IMR-90 (cell line): ENCODE data around the gene ADRA2C. TPM values are rescaled to one million over a fixed set of nuclear protein-coding genes. Genes with fewer than 3 reads are reported as not detected.

ENCODE experiments used
- ATAC-seq: fragments of 200-7000 bp; cut with Tn5 transposase; 2 replicates; pipeline ENCODE4 v1.9.1; 2020; ENCODE audit warnings: low read depth, mild to moderate bottlenecking, moderate library complexity
- BruUV-seq: library from RNA; stranded (reverse); fragments of 400-500 nt; replicated peaks from 2 replicates; lab custom pipeline; 2021; lab: Mats Ljungman, UMichigan
- CTCF ChIA-PET: fragments of 300-600 bp; formaldehyde crosslinking; extraction: SDS; loops from one replicate; lab custom pipeline; 2021; ENCODE audit warnings: antibody characterized with exemption; lab: Yijun Ruan, JAX
- POLR2A ChIA-PET: fragments of 300-600 bp; sonication (Branson Sonifier 250); formaldehyde crosslinking; loops from one replicate; lab custom pipeline; 2022; ENCODE audit warnings: antibody characterized with exemption; ENCODE audit not compliant: unreplicated experiment; lab: Charles Lee
- DNase-seq: peaks from one replicate; pipeline ENCODE4 v3.0.0; 2013
- H2AFZ ChIP-seq: replicated peaks from 2 replicates; pipeline ENCODE3; 2013; ENCODE audit warnings: low read length, mild to moderate bottlenecking; ENCODE audit not compliant: poor library complexity
- H2AK5ac ChIP-seq: 2 replicates; pipeline ENCODE4 v1.6.1; 2013; ENCODE audit warnings: low read depth, low read length, inconsistent platforms
- H2AK9ac ChIP-seq: replicated peaks from 2 replicates; pipeline ENCODE3; 2013; ENCODE audit warnings: mild to moderate bottlenecking, low read depth, low read length, moderate library complexity; ENCODE audit not compliant: poor library complexity
- H2BK120ac ChIP-seq: 2 replicates; pipeline ENCODE4 v1.6.1; 2013; ENCODE audit warnings: low read depth, low read length, inconsistent platforms
- H2BK15ac ChIP-seq: 3 replicates; pipeline ENCODE4 v1.6.1; 2013; ENCODE audit warnings: low read depth, low read length, inconsistent platforms
- H2BK20ac ChIP-seq: 2 replicates; pipeline ENCODE4 v1.6.1; 2013; ENCODE audit warnings: low read depth, mild to moderate bottlenecking, inconsistent platforms, low read length, moderate library complexity
- H2BK5ac ChIP-seq: 2 replicates; pipeline ENCODE4 v1.6.1; 2013; ENCODE audit warnings: mild to moderate bottlenecking, low read depth, low read length, inconsistent platforms; ENCODE audit not compliant: poor library complexity, severe bottlenecking
- H3K14ac ChIP-seq: replicated peaks from 2 replicates; pipeline ENCODE4 v1.6.1; 2013; ENCODE audit warnings: low read depth, low read length, inconsistent platforms
- H3K18ac ChIP-seq: 2 replicates; pipeline ENCODE4 v1.6.1; 2013; ENCODE audit warnings: low read depth, low read length, control low read depth
- H3K23ac ChIP-seq: 2 replicates; pipeline ENCODE4 v1.6.1; 2013; ENCODE audit warnings: low read depth, low read length, inconsistent platforms
- H3K27ac ChIP-seq: 2 replicates; pipeline ENCODE4 v1.5.1; 2013; ENCODE audit warnings: mild to moderate bottlenecking, control low read depth, low read length; ENCODE audit not compliant: insufficient read depth
- H3K27me3 ChIP-seq: 2 replicates; pipeline ENCODE4 v1.6.1; 2013; ENCODE audit warnings: low read length; ENCODE audit not compliant: control insufficient read depth, insufficient read depth
- H3K36me3 ChIP-seq: 2 replicates; pipeline ENCODE4 v1.6.1; 2013; ENCODE audit warnings: low read length, mixed read lengths; ENCODE audit not compliant: control insufficient read depth, insufficient read depth
- H3K4ac ChIP-seq: 2 replicates; pipeline ENCODE4 v1.6.1; 2013; ENCODE audit warnings: low read depth, low read length, inconsistent platforms
- H3K4me1 ChIP-seq: 2 replicates; pipeline ENCODE4 v1.6.1; 2013; ENCODE audit warnings: low read length, mixed read lengths; ENCODE audit not compliant: control insufficient read depth, insufficient read depth
- H3K4me2 ChIP-seq: 2 replicates; pipeline ENCODE4 v1.6.1; 2013; ENCODE audit warnings: low read depth, mild to moderate bottlenecking, control low read depth, low read length, moderate library complexity
- H3K4me3 ChIP-seq: 2 replicates; pipeline ENCODE4 v1.5.1; 2013; ENCODE audit warnings: low read depth, mild to moderate bottlenecking, control low read depth, low read length, moderate library complexity; ENCODE audit not compliant: insufficient read depth
- H3K56ac ChIP-seq: 2 replicates; pipeline ENCODE4 v1.6.1; 2013; ENCODE audit warnings: low read length, inconsistent platforms; ENCODE audit not compliant: insufficient read depth; ENCODE audit errors: extremely low read depth
- H3K79me1 ChIP-seq, 2 experiments: 2 replicates each; pipeline ENCODE4 v1.6.1; 2013; ENCODE audit warnings: low read length in 2 of 2, inconsistent platforms in 1 of 2, low read depth in 1 of 2
- H3K9ac ChIP-seq: 2 replicates; pipeline ENCODE4 v1.6.1; 2013; ENCODE audit warnings: low read depth, low read length, control low read depth
- H3K9me1 ChIP-seq: 2 replicates; pipeline ENCODE4 v1.6.1; 2013; ENCODE audit warnings: low read length, inconsistent platforms; ENCODE audit not compliant: insufficient read depth
- H3K9me3 ChIP-seq: 2 replicates; pipeline ENCODE4 v1.6.1; 2013; ENCODE audit warnings: low read length; ENCODE audit not compliant: control insufficient read depth, insufficient read depth
- H4K20me1 ChIP-seq: 2 replicates; pipeline ENCODE4 v1.6.1; 2013; ENCODE audit warnings: low read length, inconsistent platforms; ENCODE audit not compliant: insufficient read depth
- H4K5ac ChIP-seq: 2 replicates; pipeline ENCODE4 v1.6.1; 2013; ENCODE audit warnings: mild to moderate bottlenecking, low read depth, low read length, control low read depth
- H4K8ac ChIP-seq, 2 experiments: 2 replicates each; pipeline ENCODE4 v1.6.1; 2013; ENCODE audit warnings: low read depth in 2 of 2, low read length in 2 of 2, control low read depth in 1 of 2, inconsistent platforms in 1 of 2
- H4K91ac ChIP-seq: 2 replicates; pipeline ENCODE4 v1.6.1; 2013; ENCODE audit warnings: low read depth, low read length, inconsistent platforms; ENCODE audit not compliant: insufficient read depth
- CEBPB ChIP-seq: IDR thresholded peaks from 2 replicates; pipeline ENCODE4 v1.6.1; 2012; ENCODE audit warnings: low read depth, low read length, improper control_type of control experiment
- CHD1 ChIP-seq: IDR thresholded peaks from 2 replicates; pipeline ENCODE4 v1.6.1; 2012; ENCODE audit warnings: low read depth, low read length, improper control_type of control experiment
- MAFK ChIP-seq: IDR thresholded peaks from 2 replicates; pipeline ENCODE4 v1.6.1; 2012; ENCODE audit warnings: low read depth, low read length, improper control_type of control experiment
- NFE2L2 ChIP-seq: fragments of 150-350 bp; IDR thresholded peaks from 2 replicates; pipeline ENCODE4 v1.6.1; 2016; ENCODE audit warnings: low read depth, mild to moderate bottlenecking, low read length
- RAD21 ChIP-seq: IDR thresholded peaks from 2 replicates; pipeline ENCODE4 v1.6.1; 2012; ENCODE audit warnings: low read length, improper control_type of control experiment
- RFX5 ChIP-seq: IDR thresholded peaks from 2 replicates; pipeline ENCODE4 v1.8.0; 2012; ENCODE audit warnings: low read depth, mild to moderate bottlenecking, low read length, moderate library complexity
- USF2 ChIP-seq: fragments of 150-350 bp; IDR thresholded peaks from 2 replicates; pipeline ENCODE4 v1.6.1; 2017; ENCODE audit warnings: mild to moderate bottlenecking, antibody characterized with exemption, low read length, low read depth
- WGBS, 2 experiments: methylation state at CpG; one replicate each; pipeline versions ENCODE4 v1.1.5 to v1.1.7; 2013; ENCODE audit warnings: missing lambda C conversion rate in 2 of 2; ENCODE audit not compliant: insufficient read length in 1 of 2; ENCODE audit errors: extremely low coverage in 2 of 2; 5-methylcytosine and 5-hydroxymethylcytosine counted together
- dilution Hi-C: fragments of 300-500 bp; cut with HindIII; formaldehyde crosslinking; loops from one replicate; pipeline ENCODE4 v1.14.3; 2018; ENCODE audit warnings: low sequenced_read_pairs; ENCODE audit not compliant: unreplicated experiment
- in situ Hi-C: fragments of 300-500 bp; cut with MboI; formaldehyde crosslinking; loops from 3 replicates; pipeline ENCODE4 v1.14.3; 2019; ENCODE audit warnings: low sequenced_read_pairs, inconsistent platforms, mixed read lengths
- intact Hi-C: fragments of 100-400 bp; cut with micrococcal nuclease; formaldehyde crosslinking; loops from 2 replicates; pipeline ENCODE4 v1.10.0; 2022
- polyA plus RNA-seq, 3 experiments: library from polyadenylated mRNA; depleted of rRNA; stranded (reverse); fragments of >200 nt; gene quantifications; 2 replicates each; pipeline ENCODE4 v1.2.3, GENCODE V29; 2012; ENCODE audit warnings: low replicate concordance in 1 of 3
- total RNA-seq: library from RNA; depleted of rRNA; stranded (reverse); fragments of >200 nt; gene quantifications from 2 replicates; pipeline ENCODE4 v1.2.3, GENCODE V29; 2012
- TF ChIP-seq, protein P1 (sequence below): fragments of 150-350 bp; IDR thresholded peaks from 2 replicates; pipeline ENCODE4 v1.6.1; 2016; ENCODE audit warnings: low read depth, mild to moderate bottlenecking, low read length, moderate library complexity, borderline replicate concordance

The ADRA2C gene
- total and polyA plus RNA-seq, 2 of the 4 experiments (the other 2 are of a cell fraction) = under 0.01 to 0.14 TPM

GRCh38 chr4:3809028-3809427, 42.8 kb downstream of the ADRA2C start:
- no peak overlapping the region for H3K9ac ChIP-seq
- peaks cover 21% of the 10 kb centered on the region for H3K27me3 ChIP-seq
- no peaks in the 10 kb centered on the region for H3K9me1 ChIP-seq
- no peak for DNase-seq
- H2AK9ac ChIP-seq = no peak overlapping the region
- WGBS, 2 experiments = 84% methylated on average over 23 of the region's 29 CpGs; no CpG with 5 or more reads in 1 of the 2 experiments
- no peaks in the 10 kb centered on the region for H3K9me3 ChIP-seq
- no peak overlapping the region for H3K4ac ChIP-seq
- no peaks in the 10 kb centered on the region for H4K20me1 ChIP-seq
- no peak overlapping the region for H3K4me2 ChIP-seq
- no peak overlapping the region for H4K91ac ChIP-seq
- intact Hi-C loops = no loop called here
- no peaks in the 10 kb centered on the region for H3K36me3 ChIP-seq
- H3K14ac ChIP-seq = no peak overlapping the region
- no peak overlapping the region for H3K23ac ChIP-seq
- ATAC-seq = no peak
- in situ Hi-C loops = no loop called here
- BruUV-seq = no TSS peak
- H2AK5ac ChIP-seq = no peak overlapping the region
- no peak overlapping the region for H2BK20ac ChIP-seq
- no peak overlapping the region for H3K27ac ChIP-seq
- no peak overlapping the region for H3K56ac ChIP-seq
- H4K8ac ChIP-seq = no peak overlapping the region
- H3K4me3 ChIP-seq = no peak overlapping the region
- no peak overlapping the region for H2BK120ac ChIP-seq
- H4K5ac ChIP-seq = no peak overlapping the region
- TF ChIP-seq MAFK (no peak), RFX5 (no peak), USF2 (no peak), NFE2L2 (no peak), CHD1 (no peak), RAD21 (no peak), CEBPB (no peak)
- TF ChIP-seq, protein P1, sequence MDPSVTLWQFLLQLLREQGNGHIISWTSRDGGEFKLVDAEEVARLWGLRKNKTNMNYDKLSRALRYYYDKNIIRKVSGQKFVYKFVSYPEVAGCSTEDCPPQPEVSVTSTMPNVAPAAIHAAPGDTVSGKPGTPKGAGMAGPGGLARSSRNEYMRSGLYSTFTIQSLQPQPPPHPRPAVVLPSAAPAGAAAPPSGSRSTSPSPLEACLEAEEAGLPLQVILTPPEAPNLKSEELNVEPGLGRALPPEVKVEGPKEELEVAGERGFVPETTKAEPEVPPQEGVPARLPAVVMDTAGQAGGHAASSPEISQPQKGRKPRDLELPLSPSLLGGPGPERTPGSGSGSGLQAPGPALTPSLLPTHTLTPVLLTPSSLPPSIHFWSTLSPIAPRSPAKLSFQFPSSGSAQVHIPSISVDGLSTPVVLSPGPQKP = no peak
- H3K79me1 ChIP-seq = no peaks in the 10 kb centered on the region
- no peak overlapping the region for H2AFZ ChIP-seq
- no peak overlapping the region for H3K18ac ChIP-seq
- no peak overlapping the region for H2BK5ac ChIP-seq
- CTCF ChIA-PET = no interaction called here
- POLR2A ChIA-PET = no interaction called here
- dilution Hi-C loops = no loop called here
- no peak overlapping the region for H2BK15ac ChIP-seq
- H3K4me1 ChIP-seq = no peaks in the 10 kb centered on the region
